HG02763 (cell line): ENCODE data around the gene NOS1AP.

Source experiments
- ATAC-seq: cut with Tn5 transposase; IDR thresholded peaks from one replicate; pipeline ENCODE4 v1.9.1; 2021; ENCODE audit warnings: mild to moderate bottlenecking, moderate library complexity; ENCODE audit not compliant: unreplicated experiment

Gene NOS1AP

DNA sequence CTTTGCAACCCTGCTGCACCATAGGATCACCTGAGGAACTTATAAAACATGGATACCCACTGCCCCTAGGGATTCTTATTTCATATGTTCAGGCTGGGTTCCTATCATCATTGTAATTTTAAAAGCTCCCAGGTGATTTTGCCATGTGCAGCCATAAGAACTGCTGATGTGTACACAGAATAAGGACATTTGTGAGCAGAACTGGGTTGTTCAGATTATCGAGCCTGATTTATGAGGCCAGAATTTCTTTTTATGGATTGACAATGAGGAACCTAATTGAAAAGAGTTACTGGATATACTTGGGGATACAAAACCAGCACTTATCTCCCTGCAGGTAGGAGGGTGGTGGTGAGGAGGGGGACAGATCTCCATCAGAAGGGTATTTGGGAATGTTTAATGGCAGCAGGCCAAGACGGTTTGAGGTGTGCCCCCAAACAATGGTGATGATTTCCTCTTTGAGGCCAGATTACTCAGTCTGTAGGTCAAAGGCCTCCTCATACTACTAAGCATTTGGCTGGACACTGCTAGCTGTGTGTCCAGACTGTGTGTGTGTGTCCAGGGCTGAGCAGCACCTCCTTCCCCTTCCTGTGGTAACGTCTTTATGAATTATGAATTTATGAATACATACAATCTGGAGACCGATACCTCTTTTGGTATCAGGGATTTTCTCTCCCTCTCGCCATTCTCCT, 18.9 kb downstream of the NOS1AP start:
- ATAC-seq, result no peak

GRCh38 chr1:162089748-162090147, 20.3 kb downstream of the NOS1AP start:
- ATAC-seq, result no peak

GRCh38 chr1:162090378-162090777, 20.9 kb downstream of the NOS1AP start:
- ATAC-seq, result no peak

- no peak for ATAC-seq
Observed at GRCh38 chr1:162091681-162092524, 22.4 kb downstream of the NOS1AP start.

- no peak for ATAC-seq
Observed at GRCh38 chr1:162093095-162093494, 23.6 kb downstream of the NOS1AP start.

DNA sequence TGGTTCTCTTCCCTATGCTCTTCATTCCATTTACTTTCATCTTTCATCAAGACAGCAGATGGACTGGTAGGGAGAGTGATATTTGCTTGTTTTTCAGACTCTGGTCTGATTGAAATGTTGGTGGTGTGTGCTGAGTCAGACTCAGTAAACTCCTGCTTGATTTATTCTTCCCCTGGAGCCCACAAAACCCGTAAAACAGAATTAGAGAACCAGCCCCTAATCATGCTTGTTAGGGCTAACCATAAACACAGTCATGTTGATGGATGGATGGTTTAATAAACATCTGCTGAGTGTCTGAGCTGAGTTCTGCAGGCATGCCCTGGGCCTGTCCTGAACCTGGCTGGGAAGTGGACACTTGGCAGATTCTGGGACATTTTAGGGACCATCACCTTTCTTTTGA, 24.8 kb downstream of the NOS1AP start:
- no peak for ATAC-seq

DNA sequence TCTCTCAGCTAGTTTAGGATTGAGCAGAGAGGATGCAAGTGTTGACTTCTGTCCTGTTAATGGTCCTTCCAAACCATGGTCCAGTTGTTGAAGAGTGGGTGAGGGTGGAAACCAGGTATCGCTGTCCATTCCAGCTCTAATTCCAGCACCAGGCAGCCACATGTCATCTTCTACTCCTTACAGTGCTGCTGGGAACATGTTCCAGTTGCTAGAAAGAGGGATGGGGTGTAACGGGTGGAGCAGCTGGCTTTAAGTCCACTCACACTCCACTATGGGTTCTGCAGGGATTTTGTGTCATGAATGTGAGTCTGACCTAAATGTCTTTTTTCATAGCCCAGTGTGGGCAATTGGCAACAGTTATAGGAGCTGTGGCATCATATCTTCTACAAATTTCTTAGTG, 25.2 kb downstream of the NOS1AP start:
- no peak for ATAC-seq

- no peak for ATAC-seq
Observed at GRCh38 chr1:162107911-162108310, 38.4 kb downstream of the NOS1AP start.

- no peak for ATAC-seq
Observed at GRCh38 chr1:162108426-162108825, 38.9 kb downstream of the NOS1AP start.

DNA sequence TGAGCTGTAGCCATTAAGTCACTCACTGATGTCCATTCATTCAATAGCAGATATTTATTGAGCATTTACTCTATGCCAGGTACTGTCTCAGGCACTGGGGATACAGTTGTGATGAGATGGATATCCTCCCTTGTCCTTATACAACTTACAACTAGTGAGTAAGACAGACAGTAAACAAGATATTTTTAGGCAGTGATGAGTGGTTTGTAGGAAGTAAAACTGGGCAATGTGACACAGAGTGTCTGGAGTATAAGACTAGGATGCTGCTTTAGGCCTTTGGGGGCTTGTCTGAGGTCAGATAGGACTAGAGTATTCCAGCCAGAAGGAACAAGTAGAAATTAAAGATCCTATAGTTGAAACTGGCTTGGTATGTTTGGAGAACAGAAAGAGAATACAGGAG, 41.4 kb downstream of the NOS1AP start:
- no peak for ATAC-seq

DNA sequence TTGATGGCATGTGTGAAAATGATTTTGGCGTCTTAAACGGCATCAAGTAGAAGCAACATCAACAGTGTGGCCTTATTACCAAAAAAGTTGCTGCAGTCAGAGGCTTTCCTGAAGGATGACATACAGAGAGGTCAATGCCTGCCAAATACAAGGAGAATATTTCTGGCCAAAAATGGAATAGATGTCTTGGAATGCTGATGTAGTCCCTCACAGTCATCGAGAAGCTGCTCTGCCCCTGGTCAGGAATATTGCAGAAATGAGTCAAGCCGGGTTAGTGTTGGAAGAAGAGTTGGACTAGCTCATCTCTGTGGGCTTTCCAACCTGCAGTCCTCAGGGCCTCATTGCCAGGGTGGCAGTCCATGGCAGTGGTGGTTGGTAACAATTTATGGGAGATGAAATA, 42.1 kb downstream of the NOS1AP start:
- no peak for ATAC-seq

DNA sequence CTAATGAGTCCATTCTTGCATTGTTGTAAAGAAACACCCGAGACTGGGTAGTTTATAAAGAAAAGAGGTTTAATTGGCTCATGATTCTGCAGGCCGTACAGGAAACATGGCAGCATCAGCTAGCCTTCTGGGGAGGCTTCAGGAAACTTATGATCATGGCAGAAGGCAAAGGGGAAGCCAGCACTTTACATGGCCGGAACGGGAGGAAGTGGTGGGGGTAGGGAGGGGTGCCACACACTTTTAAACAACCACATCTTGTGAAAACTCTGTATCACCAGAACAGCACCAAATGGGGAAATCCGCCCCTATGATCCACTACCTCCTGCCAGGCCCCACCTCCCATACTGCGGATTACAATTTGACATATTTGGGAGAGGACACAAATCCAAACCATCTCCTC, 43.9 kb downstream of the NOS1AP start:
- ATAC-seq, result no peak

GRCh38 chr1:162117039-162117774, 47.7 kb downstream of the NOS1AP start:
- no peak for ATAC-seq

DNA sequence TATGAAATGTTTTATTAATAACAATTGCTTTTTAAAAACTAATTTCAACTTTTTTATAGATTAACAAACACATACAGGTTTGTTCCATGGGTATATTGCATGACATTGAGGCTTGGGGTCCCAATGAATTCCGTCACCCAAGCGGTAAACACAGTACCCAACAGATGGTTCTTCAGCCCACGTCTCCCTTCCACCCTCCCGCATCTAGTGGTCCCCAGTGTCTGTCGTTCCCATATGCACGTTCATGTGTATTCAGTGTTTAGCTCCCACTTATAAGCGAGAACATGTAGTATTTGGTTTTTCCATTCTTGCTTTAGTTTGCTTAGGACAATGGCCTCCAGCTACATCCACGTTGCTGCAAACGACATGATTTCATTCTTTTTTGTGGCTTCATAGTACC, 48.6 kb downstream of the NOS1AP start:
- ATAC-seq, result no peak

DNA sequence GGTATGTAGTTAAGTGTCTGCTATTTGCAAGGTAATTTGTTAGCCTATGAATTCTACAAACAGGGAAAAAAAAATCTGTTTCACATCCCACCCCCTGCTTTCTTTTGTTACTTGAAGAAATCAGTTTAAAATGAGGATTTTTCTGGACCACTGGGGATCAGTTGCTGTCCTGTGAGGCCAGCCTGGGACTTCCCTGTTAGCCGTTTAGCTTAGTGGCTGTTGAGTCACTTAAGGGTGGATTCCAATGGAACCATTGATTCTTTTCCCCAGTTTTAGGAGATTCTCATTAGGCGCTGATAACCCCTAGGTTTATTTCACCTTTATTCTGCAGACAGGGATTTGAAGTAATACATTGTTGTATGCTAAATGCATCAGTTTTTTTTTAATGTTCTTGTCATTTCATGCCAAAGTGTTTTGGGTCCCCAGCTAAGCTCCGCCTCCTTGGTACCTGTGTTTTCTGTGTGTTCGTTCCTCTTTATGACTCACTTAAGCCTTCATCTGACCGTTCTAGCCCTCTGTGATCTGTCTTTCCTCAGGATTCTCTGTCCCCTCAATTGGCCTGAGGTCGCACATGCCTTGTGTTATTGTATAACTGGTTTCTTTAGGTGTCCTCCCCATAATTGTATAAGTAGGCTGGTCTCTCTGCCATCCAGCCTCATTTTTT, 59.3 kb downstream of the NOS1AP start:
- ATAC-seq, result no peak

- ATAC-seq, result no peak
Observed at GRCh38 chr1:162130308-162130707, 60.8 kb downstream of the NOS1AP start.

GRCh38 chr1:162131400-162132321, 62.2 kb downstream of the NOS1AP start:
- no peak for ATAC-seq

- no peak for ATAC-seq
Observed at GRCh38 chr1:162133566-162133965, 64.1 kb downstream of the NOS1AP start.

DNA sequence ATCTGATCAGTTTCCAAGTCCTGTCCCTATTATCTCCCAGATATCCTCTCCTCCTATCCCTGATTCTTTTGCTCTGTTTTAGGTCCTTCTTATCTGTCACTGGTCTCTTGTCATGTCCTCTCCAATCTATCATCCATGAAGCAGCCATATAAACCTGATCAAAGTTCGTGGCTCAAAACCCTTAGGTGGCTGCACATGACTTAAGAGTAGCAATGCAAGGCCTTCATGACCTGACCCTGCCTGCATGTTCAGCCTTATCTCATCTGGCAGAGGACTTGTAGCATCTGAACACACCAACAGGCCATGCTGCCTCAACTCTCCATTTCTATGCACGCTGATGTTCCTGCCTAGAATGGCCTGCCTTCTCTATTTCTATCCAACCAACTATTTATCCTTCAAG, 65.2 kb downstream of the NOS1AP start:
- ATAC-seq, result no peak

GRCh38 chr1:162135271-162135775, 65.8 kb downstream of the NOS1AP start:
- no peak for ATAC-seq
